ENCODE data around the gene STX4. TPM values are rescaled to one million over a fixed set of nuclear protein-coding genes. Genes with fewer than 3 reads are reported as not detected.
"Not testable (repeated sequence)": the region's sequence is repeated elsewhere in the genome, so short reads cannot be mapped to it uniquely, and the experiment has no call there.

STX4 gene
- polyA plus RNA-seq, 1 of the 3 experiments (the other 2 are of a cell fraction): 117 TPM

DNA sequence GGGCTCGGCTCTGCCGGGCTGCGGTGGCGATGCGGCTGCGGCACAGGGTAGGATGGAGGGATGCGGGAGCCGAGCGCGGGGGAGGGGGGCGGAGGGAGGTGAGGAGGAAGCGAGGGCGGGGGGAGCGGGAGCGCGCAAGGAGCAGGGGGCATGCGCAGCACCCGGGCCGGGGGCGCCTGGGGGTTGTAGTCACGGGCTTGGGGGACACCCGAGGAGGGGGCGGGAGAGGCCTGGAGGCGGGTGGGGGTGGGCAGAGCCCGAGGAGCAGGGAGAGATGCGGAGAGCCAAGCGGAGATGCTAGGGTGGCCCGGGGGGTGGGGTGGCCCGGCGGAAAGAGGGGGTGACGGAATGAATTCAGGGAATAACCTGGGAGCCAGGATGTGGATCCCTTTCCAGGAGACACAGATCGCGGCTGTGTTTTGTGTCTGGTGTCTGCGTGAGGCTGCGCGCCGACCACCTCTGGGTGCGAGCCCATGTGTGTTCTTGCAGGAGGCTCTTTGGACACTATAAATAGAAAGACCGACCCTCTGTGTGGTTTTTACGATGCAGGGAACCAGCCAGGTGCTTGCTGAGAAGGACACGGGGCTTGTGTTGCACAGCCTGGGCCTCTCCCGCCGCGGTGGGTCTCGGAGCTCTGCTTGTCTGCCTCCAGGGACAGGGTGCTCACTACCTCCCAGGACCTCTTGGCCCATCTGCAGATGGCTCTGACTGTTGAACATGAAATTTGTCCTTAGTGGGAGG is 22.6 kb upstream of the STX4 start, which contains the start of gene STX1B:
Gene STX1B, minus strand, starts transcription at position 54 of the 741 bp plus-strand sequence. CDS start 242 bp downstream, outside the sequence.
- H4K20me1 ChIP-seq (ENCODE audit: insufficient read depth): no peaks in the 10 kb centered on the region
- no peak for TF ChIP-seq FOXJ3 (CRISPR knock-in tag; IDR thresholded peaks at IDR 0.05)
- no peak for TF ChIP-seq YY1 (IDR thresholded peaks at IDR 0.05; ENCODE audit: low read depth)
- TF ChIP-seq RFX5 (IDR thresholded peaks at IDR 0.05; ENCODE audit: low read length): no peak
- TF ChIP-seq NRF1 (IDR thresholded peaks at IDR 0.05; ENCODE audit: low read depth, low read length): peak; percentile 63

DNA sequence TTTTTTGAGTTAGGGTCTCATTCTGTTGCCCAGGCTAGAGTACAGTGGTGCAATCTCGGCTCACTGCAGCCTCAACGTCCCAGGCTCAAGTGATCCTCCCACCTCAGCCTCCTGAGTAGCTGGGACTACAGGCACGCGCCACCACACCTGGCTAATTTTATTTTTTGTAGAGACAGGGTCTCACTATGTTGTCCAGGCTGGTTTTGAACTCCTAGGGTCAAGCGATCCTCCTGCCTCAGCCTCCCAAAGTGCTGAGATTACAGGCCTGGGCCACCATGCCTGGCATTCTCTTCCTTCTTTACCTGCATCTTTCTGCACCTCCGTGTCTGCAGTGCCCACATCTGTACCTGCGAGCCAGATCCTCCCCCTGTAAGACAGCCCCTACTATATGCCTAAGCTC is 21.5 kb upstream of the STX4 start:
- H3K27me3 ChIP-seq (ENCODE audit: insufficient read depth); H3K4me3 ChIP-seq (ENCODE audit: low read depth in 2 of 2, low read length in 1 of 2); H3K36me3 ChIP-seq (replicated peaks in 1 of 2; ENCODE audit: control insufficient read depth in 1 of 2, insufficient read depth in 2 of 2, low read length in 1 of 2); H3K9me3 ChIP-seq; DNase-seq; H3K9ac ChIP-seq; POLR2A ChIA-PET; H2AFZ ChIP-seq (ENCODE audit: low read depth); H4K20me1 ChIP-seq (ENCODE audit: insufficient read depth); H3K27ac ChIP-seq (ENCODE audit: low read depth in 2 of 2, low read length in 1 of 2); H3K9me2 ChIP-seq; H3K4me2 ChIP-seq; H3F3A ChIP-seq (replicated peaks; ENCODE audit: insufficient read depth): not testable (repeated sequence)
- Histone ChIP-seq H3K79me2 (ENCODE audit: insufficient read depth) (peaks cover 24% of the 10 kb centered on the region), H3K4me1 (ENCODE audit: control insufficient read depth in 1 of 2, insufficient read depth in 2 of 2, low read depth in 1 of 2, low read length in 1 of 2) (peaks cover 4 to 12% of the 10 kb centered on the region in 2 experiments; a peak in 1 of 4 replicates)
- WGBS (ENCODE audit: low lambda C conversion rate): 81% methylated on average over 7 of the region's 7 CpGs
- CTCF ChIA-PET: interaction anchor here (1.8 kb wide), 1 partner anchor 27 kb away, joined by 5 read pairs; the partner anchor contains the start of gene HSD3B7

More for the DNA sequence above, 22.6 kb upstream of the STX4 start, which contains the start of gene STX1B:
- Histone ChIP-seq H3K27ac (ENCODE audit: low read depth in 2 of 2, low read length in 1 of 2) (peak within 1 kb of the TSS; percentile 1 to 54; a peak in 2 of 4 replicates), H3K4me3 (ENCODE audit: low read depth in 2 of 2, low read length in 1 of 2) (peak within 1 kb of the TSS; percentile 54 to 73), H2AFZ (ENCODE audit: low read depth) (peak within 1 kb of the TSS; percentile 85; the same call in 1 of the 2 replicates), H3K36me3 (replicated peaks in 1 of 2; ENCODE audit: control insufficient read depth in 1 of 2, insufficient read depth in 2 of 2, low read length in 1 of 2) (no peaks in the 10 kb centered on the region), H3K9me3 (no peaks in the 10 kb centered on the region), H3K79me2 (ENCODE audit: insufficient read depth) (peaks cover 29% of the 10 kb centered on the region), H3K4me2 (peak within 1 kb of the TSS; percentile 87), H3K9ac (peak within 1 kb of the TSS; percentile 53), H3K27me3 (ENCODE audit: insufficient read depth) (no peaks in the 10 kb centered on the region), H3K9me2 (no peaks in the 10 kb centered on the region), H3K4me1 (ENCODE audit: control insufficient read depth in 1 of 2, insufficient read depth in 2 of 2, low read depth in 1 of 2, low read length in 1 of 2) (peaks cover 4 to 12% of the 10 kb centered on the region in 2 experiments; a peak in 1 of 4 replicates), H3F3A (replicated peaks; ENCODE audit: insufficient read depth) (peaks cover 11% of the 10 kb centered on the region)
- DNase-seq: peak; percentile 100
- 20% methylated on average over 39 of the region's 45 CpGs for WGBS (ENCODE audit: low lambda C conversion rate)
- POLR2A ChIA-PET: no interaction called here
- CTCF ChIA-PET: interaction anchor here (0.6 to 1.8 kb wide), 3 partner anchors 12 to 26 kb away, joined by 3 to 5 read pairs (median 3); partner anchors contain the start of gene HSD3B7

- H3K4me2 ChIP-seq; DNase-seq; H2AFZ ChIP-seq (ENCODE audit: low read depth); H4K20me1 ChIP-seq (ENCODE audit: insufficient read depth); H3F3A ChIP-seq (replicated peaks; ENCODE audit: insufficient read depth); H3K4me3 ChIP-seq (ENCODE audit: low read depth in 2 of 2, low read length in 1 of 2); H3K9me3 ChIP-seq; H3K27ac ChIP-seq (ENCODE audit: low read depth in 2 of 2, low read length in 1 of 2); CTCF ChIA-PET; H3K9me2 ChIP-seq; H3K36me3 ChIP-seq (replicated peaks in 1 of 2; ENCODE audit: control insufficient read depth in 1 of 2, insufficient read depth in 2 of 2, low read length in 1 of 2); H3K9ac ChIP-seq; POLR2A ChIA-PET; H3K27me3 ChIP-seq (ENCODE audit: insufficient read depth): not testable (repeated sequence)
- Histone ChIP-seq H3K79me2 (ENCODE audit: insufficient read depth) (peaks cover 19% of the 10 kb centered on the region), H3K4me1 (ENCODE audit: control insufficient read depth in 1 of 2, insufficient read depth in 2 of 2, low read depth in 1 of 2, low read length in 1 of 2) (peaks cover 3 to 12% of the 10 kb centered on the region in 2 experiments; a peak in 1 of 4 replicates)
Measured at GRCh38 chr16:31013292-31013691, 20.1 kb upstream of the STX4 start.
